Endodermal cell (in vitro differentiated cells): ENCODE results near the gene COPS3. TPM values are rescaled to one million over a fixed set of nuclear protein-coding genes. Genes with fewer than 3 reads are reported as not detected.
A peak's percentile ranks its signal among the peaks of the same experiment; 100 is the strongest.

Experiments
- DNase-seq: peaks from one replicate; pipeline ENCODE4 v3.0.0-alpha.2; 2017
- H3K27ac ChIP-seq: 2 replicates; pipeline ENCODE4 v1.5.1; 2013; ENCODE audit warnings: mild to moderate bottlenecking, low read depth, low read length, moderate library complexity
- H3K27me3 ChIP-seq: 2 replicates; pipeline ENCODE4 v1.6.1; 2013; ENCODE audit warnings: mild to moderate bottlenecking, low read length, moderate library complexity; ENCODE audit not compliant: insufficient read depth, control insufficient read depth, poor library complexity, severe bottlenecking
- H3K36me3 ChIP-seq: 2 replicates; pipeline ENCODE4 v1.7.0; 2013; ENCODE audit warnings: mild to moderate bottlenecking, low read length, moderate library complexity; ENCODE audit not compliant: control insufficient read depth, insufficient read depth
- H3K4me1 ChIP-seq: one replicate; pipeline ENCODE4 v1.7.0; 2013; ENCODE audit warnings: low read length; ENCODE audit not compliant: control insufficient read depth, insufficient read depth
- H3K4me3 ChIP-seq: 2 replicates; pipeline ENCODE4 v1.5.1; 2013; ENCODE audit warnings: mild to moderate bottlenecking, low read length, moderate library complexity
- H3K9ac ChIP-seq: 2 replicates; pipeline ENCODE4 v1.6.1; 2013; ENCODE audit warnings: mild to moderate bottlenecking, low read length, moderate library complexity; ENCODE audit not compliant: poor library complexity, severe bottlenecking; ENCODE audit errors: extremely low read depth
- H3K9me3 ChIP-seq: 2 replicates; pipeline ENCODE4 v1.6.1; 2013; ENCODE audit warnings: mild to moderate bottlenecking, low read length, moderate library complexity; ENCODE audit not compliant: control insufficient read depth
- H3K27ac Mint-ChIP-seq: 2 replicates; pipeline ENCODE4 v1.8.0; 2020; ENCODE audit warnings: mixed read lengths
- H3K27me3 Mint-ChIP-seq: 2 replicates; pipeline ENCODE4 v1.8.0; 2021; ENCODE audit warnings: mild to moderate bottlenecking, mixed read lengths; ENCODE audit not compliant: insufficient read depth
- H3K36me3 Mint-ChIP-seq: 2 replicates; pipeline ENCODE4 v1.8.0; 2020; ENCODE audit warnings: low read depth, mixed read lengths
- H3K4me1 Mint-ChIP-seq: 2 replicates; pipeline ENCODE4 v1.8.0; 2020; ENCODE audit warnings: mixed read lengths
- H3K4me3 Mint-ChIP-seq: 2 replicates; pipeline ENCODE4 v1.8.0; 2020; ENCODE audit warnings: mild to moderate bottlenecking, moderate library complexity, mixed read lengths
- H3K9me3 Mint-ChIP-seq: 2 replicates; pipeline ENCODE4 v1.8.0; 2020; ENCODE audit warnings: mild to moderate bottlenecking, mixed read lengths
- CTCF ChIP-seq: fragments of 200-600 bp; sonication (generic); conservative IDR thresholded peaks from 2 replicates; pipeline ENCODE4 v1.5.0; 2021; ENCODE audit warnings: antibody characterized with exemption, mild to moderate bottlenecking
- WGBS, 2 experiments: methylation state at CpG; one replicate each; pipeline versions ENCODE4 v1.1.5 to v1.1.7; 2013; ENCODE audit warnings: missing lambda C conversion rate in 2 of 2, mixed read lengths in 1 of 2; ENCODE audit not compliant: insufficient coverage in 1 of 2, insufficient read length in 1 of 2; 5-methylcytosine and 5-hydroxymethylcytosine counted together
- total RNA-seq, 2 donors: library from RNA; stranded (reverse); fragmentation: NEBNext Ultra II Directional in 1 of 2; extraction: Animal tissue kit (Norgen Biotek cat#: 25700) in 1 of 2; gene quantifications; 2 replicates in 1 of 2; 3 replicates in 1 of 2; pipeline ENCODE4 v1.2.1, GENCODE V29; 2021

Gene COPS3
- total RNA-seq, 2 donors from 2014 or later: 63.1 to 67.5 TPM

GRCh38 chr17:17200831-17201230 is 80.2 kb downstream of the COPS3 start:
- H3K27me3 ChIP-seq: peaks cover 8% of the 10 kb centered on the region
- Mint-ChIP-seq H3K27me3 (no peaks in the 10 kb centered on the region), H3K9me3 (no peaks in the 10 kb centered on the region), H3K4me1 (no peaks in the 10 kb centered on the region), H3K27ac (no peak overlapping the region), H3K36me3 (no peaks in the 10 kb centered on the region), H3K4me3 (no peak overlapping the region)
- H3K9ac ChIP-seq: no peak overlapping the region
- no peak for DNase-seq
- H3K9me3 ChIP-seq: no peaks in the 10 kb centered on the region
- WGBS, 2 experiments: 85 to 90% methylated on average over 5 of the region's 5 CpGs
- TF ChIP-seq CTCF: no peak
- peak overlapping the region; percentile 35 for H3K27ac ChIP-seq
- H3K4me1 ChIP-seq: no peaks in the 10 kb centered on the region
- H3K4me3 ChIP-seq: no peak overlapping the region
- no peaks in the 10 kb centered on the region for H3K36me3 ChIP-seq

- no peaks in the 10 kb centered on the region for H3K4me1 ChIP-seq
- H3K27me3 Mint-ChIP-seq: no peaks in the 10 kb centered on the region
Observed at GRCh38 chr17:17200311-17200710, 80.7 kb downstream of the COPS3 start.

GRCh38 chr17:17198281-17198680 is 82.8 kb downstream of the COPS3 start:
- no peaks in the 10 kb centered on the region for H3K27me3 Mint-ChIP-seq
- no peak for TF ChIP-seq CTCF
- DNase-seq: no peak
- Histone ChIP-seq H3K4me3 (no peak overlapping the region), H3K9ac (no peak overlapping the region), H3K9me3 (no peaks in the 10 kb centered on the region), H3K36me3 (no peaks in the 10 kb centered on the region), H3K27me3 (no peaks in the 10 kb centered on the region), H3K4me1 (no peaks in the 10 kb centered on the region), H3K27ac (no peak overlapping the region)
- H3K4me1 Mint-ChIP-seq: no peaks in the 10 kb centered on the region
- no peak overlapping the region for H3K4me3 Mint-ChIP-seq
- no peaks in the 10 kb centered on the region for H3K36me3 Mint-ChIP-seq
- WGBS, 2 experiments: 89 to 100% methylated on average over 1 of the region's 1 CpG
- H3K27ac Mint-ChIP-seq: no peak overlapping the region
- H3K9me3 Mint-ChIP-seq: no peaks in the 10 kb centered on the region

More at GRCh38 chr17:17200311-17200710, 80.7 kb downstream of the COPS3 start:
- WGBS, 2 experiments: 80 to 95% methylated on average over 5 to 7 of the region's 7 CpGs
- H3K4me1 Mint-ChIP-seq: no peaks in the 10 kb centered on the region
- no peaks in the 10 kb centered on the region for H3K36me3 Mint-ChIP-seq
- peak overlapping the region; percentile 72 for H3K27ac Mint-ChIP-seq
- H3K27ac ChIP-seq: no peak overlapping the region
- TF ChIP-seq CTCF: no peak
- no peaks in the 10 kb centered on the region for H3K9me3 Mint-ChIP-seq
- DNase-seq: no peak
- H3K9ac ChIP-seq: no peak overlapping the region
- H3K27me3 ChIP-seq: peaks cover 4% of the 10 kb centered on the region
- H3K4me3 Mint-ChIP-seq: no peak overlapping the region
- no peaks in the 10 kb centered on the region for H3K9me3 ChIP-seq
- H3K4me3 ChIP-seq: no peak overlapping the region
- H3K36me3 ChIP-seq: no peaks in the 10 kb centered on the region
